Measurements from ENCODE around the gene FRMD4A.

FRMD4A gene

DNA sequence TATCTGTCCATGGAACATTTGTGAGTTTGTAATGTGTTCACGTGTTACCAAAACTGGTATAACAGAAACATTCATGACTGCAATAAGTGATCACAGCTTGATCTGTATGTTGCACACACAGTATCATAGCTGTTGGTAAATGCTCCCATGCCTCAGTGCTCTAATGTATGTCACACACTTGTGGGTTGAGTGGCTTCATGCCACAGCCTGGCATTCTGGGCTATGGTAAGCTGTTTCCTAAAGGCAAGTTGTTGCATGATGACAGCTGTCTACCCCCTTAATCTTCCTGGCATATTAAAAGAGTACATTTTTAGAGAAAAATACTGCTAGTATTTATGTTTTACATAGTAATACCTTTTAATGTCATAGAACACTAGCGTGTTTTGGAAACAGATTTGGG, 708.8 kb downstream of the FRMD4A start:
- Histone ChIP-seq H3K27me3 (no peaks in the 10 kb centered on the region), H3K4me1 (no peaks in the 10 kb centered on the region), H3K36me3 (no peaks in the 10 kb centered on the region; the same call in 1 of the 2 replicates), H3K4me3 (ENCODE audit: low read depth, low read length) (no peak overlapping the region), H3K9me3 (no peaks in the 10 kb centered on the region)
- DNase-seq = no peak
- TF ChIP-seq, protein P1, sequence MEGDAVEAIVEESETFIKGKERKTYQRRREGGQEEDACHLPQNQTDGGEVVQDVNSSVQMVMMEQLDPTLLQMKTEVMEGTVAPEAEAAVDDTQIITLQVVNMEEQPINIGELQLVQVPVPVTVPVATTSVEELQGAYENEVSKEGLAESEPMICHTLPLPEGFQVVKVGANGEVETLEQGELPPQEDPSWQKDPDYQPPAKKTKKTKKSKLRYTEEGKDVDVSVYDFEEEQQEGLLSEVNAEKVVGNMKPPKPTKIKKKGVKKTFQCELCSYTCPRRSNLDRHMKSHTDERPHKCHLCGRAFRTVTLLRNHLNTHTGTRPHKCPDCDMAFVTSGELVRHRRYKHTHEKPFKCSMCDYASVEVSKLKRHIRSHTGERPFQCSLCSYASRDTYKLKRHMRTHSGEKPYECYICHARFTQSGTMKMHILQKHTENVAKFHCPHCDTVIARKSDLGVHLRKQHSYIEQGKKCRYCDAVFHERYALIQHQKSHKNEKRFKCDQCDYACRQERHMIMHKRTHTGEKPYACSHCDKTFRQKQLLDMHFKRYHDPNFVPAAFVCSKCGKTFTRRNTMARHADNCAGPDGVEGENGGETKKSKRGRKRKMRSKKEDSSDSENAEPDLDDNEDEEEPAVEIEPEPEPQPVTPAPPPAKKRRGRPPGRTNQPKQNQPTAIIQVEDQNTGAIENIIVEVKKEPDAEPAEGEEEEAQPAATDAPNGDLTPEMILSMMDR (IDR thresholded peaks at IDR 0.05; ENCODE audit: low read depth, low read length) = no peak

DNA sequence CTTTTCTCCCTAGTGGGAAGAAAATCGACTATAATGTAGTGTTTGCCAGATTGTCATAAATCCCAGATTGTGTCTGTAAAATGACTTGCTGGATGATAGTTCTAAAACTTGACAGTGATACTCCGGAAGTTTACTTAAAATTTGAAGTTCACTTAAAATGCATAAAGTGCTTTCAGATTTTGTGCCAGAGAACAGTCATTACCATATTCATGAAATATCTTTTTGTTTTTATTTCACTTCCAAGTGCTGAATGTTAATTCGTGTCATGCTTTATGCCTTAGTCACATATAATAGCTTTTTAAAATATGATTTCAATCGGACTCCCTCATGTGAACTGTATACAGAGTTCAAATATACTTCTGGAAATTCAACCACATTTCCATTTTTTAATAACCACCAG, 713.6 kb downstream of the FRMD4A start:
- Histone ChIP-seq H3K27me3 (no peaks in the 10 kb centered on the region), H3K4me1 (no peaks in the 10 kb centered on the region; the same call in 1 of the 2 replicates), H3K9me3 (no peaks in the 10 kb centered on the region), H3K36me3 (peaks cover 4% of the 10 kb centered on the region), H3K4me3 (ENCODE audit: low read depth, low read length) (no peak overlapping the region)
- TF ChIP-seq, protein P1 (IDR thresholded peaks at IDR 0.05; ENCODE audit: low read depth, low read length) = no peak
- no peak for DNase-seq

DNA sequence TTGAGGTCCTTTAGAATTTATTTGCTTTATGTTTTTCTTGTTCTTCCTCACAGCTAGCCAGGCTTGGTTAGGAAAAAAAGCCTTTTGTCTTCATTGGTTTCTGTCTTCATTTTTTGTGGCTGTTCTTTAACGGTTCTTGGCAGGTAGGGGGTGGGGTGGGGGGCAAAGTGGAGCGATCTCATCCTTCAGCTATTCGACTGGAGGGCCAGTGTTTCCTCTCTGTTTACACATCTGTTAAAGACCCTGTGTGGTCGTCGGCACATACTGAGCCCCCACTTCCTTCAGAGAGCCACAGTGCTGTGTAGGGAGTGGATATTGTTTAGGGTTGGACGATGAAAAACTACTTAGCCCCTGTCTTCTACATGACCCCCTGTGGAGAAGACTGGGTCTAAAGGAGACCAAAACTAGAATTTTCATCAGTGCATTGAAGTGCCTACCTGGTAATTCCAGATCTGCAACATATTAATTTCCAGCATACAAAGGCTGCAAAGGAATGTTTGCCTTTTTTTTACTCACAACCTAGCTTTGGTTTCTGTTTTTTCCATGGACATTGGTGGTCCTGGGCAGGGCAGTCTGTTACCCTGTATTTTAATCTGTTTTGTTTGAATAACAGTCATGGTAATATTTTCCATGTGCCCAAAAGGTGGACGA, 714.9 kb downstream of the FRMD4A start:
- no peaks in the 10 kb centered on the region for H3K27me3 ChIP-seq
- peaks cover 4% of the 10 kb centered on the region for H3K36me3 ChIP-seq
- no peaks in the 10 kb centered on the region; the same call in 1 of the 2 replicates for H3K4me1 ChIP-seq
- TF ChIP-seq, protein P1 (IDR thresholded peaks at IDR 0.05; ENCODE audit: low read depth, low read length) = no peak
- no peaks in the 10 kb centered on the region for H3K9me3 ChIP-seq
- DNase-seq = no peak
- H3K4me3 ChIP-seq (ENCODE audit: low read depth, low read length) = no peak overlapping the region

DNA sequence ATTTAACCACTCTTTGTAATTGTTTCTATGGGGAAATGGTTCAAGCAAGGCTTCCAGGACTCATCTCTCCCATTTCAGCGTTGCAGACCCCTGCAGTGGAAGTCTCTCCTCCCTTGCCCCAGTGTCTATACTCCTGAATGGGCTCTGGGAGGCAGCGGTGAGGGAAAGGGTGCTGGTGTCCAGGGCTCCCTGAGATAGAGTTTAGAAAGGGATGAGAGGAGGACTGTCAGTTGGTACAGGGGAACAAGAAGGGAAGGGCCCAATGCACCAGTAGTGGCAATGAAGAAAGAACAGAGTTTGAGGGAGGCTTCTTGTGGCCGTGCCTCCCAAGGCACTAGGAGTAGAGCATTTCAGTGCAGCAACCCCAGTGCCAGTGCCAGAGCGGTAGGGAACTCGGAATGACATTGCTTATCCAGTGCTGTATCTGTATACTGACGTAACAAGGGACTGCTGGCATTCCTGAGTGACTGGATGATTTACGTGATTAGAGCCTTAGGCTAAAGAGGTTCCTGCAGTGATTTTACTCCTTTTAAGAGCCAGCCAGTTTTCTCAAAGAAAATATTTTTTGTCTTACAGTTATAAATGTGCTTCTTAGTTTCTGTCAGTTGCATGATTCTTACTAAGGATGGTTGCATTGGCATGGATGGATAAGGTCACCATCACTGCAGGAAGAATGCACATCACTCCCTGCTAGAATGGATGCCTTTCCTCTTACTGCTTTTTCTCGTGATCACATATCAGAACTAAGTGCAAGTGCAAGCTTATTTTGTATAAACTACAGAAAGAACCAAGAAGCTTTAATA, 716.0 kb downstream of the FRMD4A start:
- H3K9me3 ChIP-seq = no peaks in the 10 kb centered on the region
- no peaks in the 10 kb centered on the region; the same call in 1 of the 2 replicates for H3K4me1 ChIP-seq
- DNase-seq = peak; percentile 11
- TF ChIP-seq, protein P1 (IDR thresholded peaks at IDR 0.05; ENCODE audit: low read depth, low read length) = no peak
- H3K27me3 ChIP-seq = no peaks in the 10 kb centered on the region
- H3K4me3 ChIP-seq (ENCODE audit: low read depth, low read length) = no peak overlapping the region
- H3K36me3 ChIP-seq = peaks cover 4% of the 10 kb centered on the region

DNA sequence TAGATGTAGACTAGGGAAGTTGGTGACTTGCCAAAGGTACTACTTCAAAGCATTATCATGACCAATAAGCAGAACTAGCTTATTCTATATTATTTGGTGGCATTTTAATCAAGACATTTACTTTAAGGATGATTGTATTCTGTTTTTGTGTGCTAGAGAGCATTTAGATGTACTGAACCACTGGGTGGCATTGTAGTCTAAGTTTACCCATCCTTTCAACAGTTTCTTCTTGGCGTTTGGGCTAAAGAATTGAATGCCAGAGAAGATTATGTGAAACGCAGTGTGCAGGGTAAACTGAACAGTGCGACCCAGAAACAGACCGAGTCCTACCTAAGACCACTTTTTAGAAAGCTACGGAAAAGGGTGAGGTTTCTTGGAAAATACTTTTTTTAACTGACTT, 717.2 kb downstream of the FRMD4A start:
- Histone ChIP-seq H3K4me1 (no peaks in the 10 kb centered on the region; the same call in 1 of the 2 replicates), H3K9me3 (no peaks in the 10 kb centered on the region), H3K36me3 (peaks cover 4% of the 10 kb centered on the region), H3K4me3 (ENCODE audit: low read depth, low read length) (no peak overlapping the region), H3K27me3 (no peaks in the 10 kb centered on the region)
- TF ChIP-seq, protein P1 (IDR thresholded peaks at IDR 0.05; ENCODE audit: low read depth, low read length) = peak; percentile 31
- DNase-seq = no peak

All from BE2C (cell line).